Suprapubic skin (tissue), 4 donors: ENCODE measurements around the gene KREMEN1. TPM values are rescaled to one million over a fixed set of nuclear protein-coding genes. Genes with fewer than 3 reads are reported as not detected.

Experiments used
- DNase-seq, 2 donors: peaks; one replicate each; pipeline ENCODE4 v3.0.0-alpha.2; 2019; ENCODE audit warnings: low spot score in 2 of 2
- H3K27ac ChIP-seq: fragments of 200-600 bp; sonication (generic); one replicate; pipeline ENCODE4 v1.5.1; 2019
- H3K27me3 ChIP-seq: fragments of 200-600 bp; sonication (generic); one replicate; pipeline ENCODE4 v1.5.1; 2019
- H3K36me3 ChIP-seq: fragments of 200-600 bp; sonication (generic); one replicate; pipeline ENCODE4 v1.5.1; 2019
- H3K4me1 ChIP-seq: fragments of 200-600 bp; sonication (generic); one replicate; pipeline ENCODE4 v1.5.1; 2019
- H3K4me3 ChIP-seq: fragments of 200-600 bp; sonication (generic); one replicate; pipeline ENCODE4 v1.5.1; 2019; ENCODE audit warnings: mild to moderate bottlenecking
- H3K9me3 ChIP-seq: fragments of 200-600 bp; sonication (generic); one replicate; pipeline ENCODE4 v1.5.1; 2019
- CTCF ChIP-seq, 2 donors: fragments of 200-600 bp in 1 of 2; fragments of 450-650 bp in 1 of 2; sonication (generic) in 1 of 2; IDR thresholded peaks; one replicate each; pipeline ENCODE4 v1.5.1; 2016 to 2019; ENCODE audit warnings: antibody characterized with exemption in 2 of 2, mild to moderate bottlenecking in 1 of 2, moderate library complexity in 1 of 2
- EP300 ChIP-seq: sonication (generic); formaldehyde crosslinking; IDR thresholded peaks from one replicate; pipeline ENCODE4 v1.6.1; 2017; ENCODE audit warnings: antibody characterized with exemption
- POLR2A ChIP-seq, 2 donors: fragments of 450-650 bp; IDR thresholded peaks; one replicate each; pipeline ENCODE4 v1.6.1; 2017; ENCODE audit warnings: antibody characterized with exemption in 2 of 2, mild to moderate bottlenecking in 2 of 2, moderate library complexity in 2 of 2
- POLR2AphosphoS5 ChIP-seq, 3 donors: sonication (generic); formaldehyde crosslinking; IDR thresholded peaks; one replicate each; pipeline ENCODE4 v1.6.1; 2017; ENCODE audit warnings: antibody characterized with exemption in 3 of 3
- whole genome bisulfite sequencing: methylation state at CpG from one replicate; pipeline ENCODE4 v1.1.5; 2018; 5-methylcytosine and 5-hydroxymethylcytosine counted together
- total RNA-seq, 4 donors: library from RNA; depleted of rRNA; stranded (reverse); fragments of >200 nt; gene quantifications; one replicate each; pipeline ENCODE4 v1.1.0, GENCODE V29; 2016

KREMEN1 gene
- total RNA-seq, 4 donors from 2014 or later = 51.6 to 71.1 (median 60.9) TPM

GRCh38 chr22:29043906-29044575 is 28.8 kb upstream of the KREMEN1 start:
- DNase-seq = peak in 1 of 2 donors; percentile 39
- Histone ChIP-seq H3K36me3 (peaks cover 31% of the 10 kb centered on the region), H3K27me3 (no peaks in the 10 kb centered on the region), H3K27ac (peak overlapping the region; percentile 80), H3K4me1 (peaks cover 12% of the 10 kb centered on the region), H3K9me3 (no peaks in the 10 kb centered on the region), H3K4me3 (no peak overlapping the region)
- 68% methylated on average over 7 of the region's 7 CpGs for WGBS
- TF ChIP-seq EP300 = no peak
- no peak for TF ChIP-seq POLR2A (IDR thresholded peaks at IDR 0.05)
- no peak for TF ChIP-seq POLR2AphosphoS5 (IDR thresholded peaks at IDR 0.05)
- TF ChIP-seq CTCF (IDR thresholded peaks at IDR 0.05) = no peak

GRCh38 chr22:29044657-29045176 is 28.1 kb upstream of the KREMEN1 start:
- H3K4me1 ChIP-seq = peaks cover 12% of the 10 kb centered on the region
- H3K27ac ChIP-seq = peak overlapping the region; percentile 80
- DNase-seq = peak in 1 of 2 donors; percentile 36
- no peaks in the 10 kb centered on the region for H3K27me3 ChIP-seq
- H3K4me3 ChIP-seq = no peak overlapping the region
- WGBS = 66% methylated on average over 13 of the region's 13 CpGs
- peaks cover 37% of the 10 kb centered on the region for H3K36me3 ChIP-seq
- H3K9me3 ChIP-seq = no peaks in the 10 kb centered on the region
- no peak for TF ChIP-seq POLR2A (IDR thresholded peaks at IDR 0.05)
- no peak for TF ChIP-seq EP300
- TF ChIP-seq POLR2AphosphoS5 (IDR thresholded peaks at IDR 0.05) = no peak
- no peak for TF ChIP-seq CTCF (IDR thresholded peaks at IDR 0.05)

GRCh38 chr22:29048822-29049654 is 23.8 kb upstream of the KREMEN1 start:
- 93% methylated on average over 18 of the region's 31 CpGs for WGBS
- Histone ChIP-seq H3K27ac (no peak overlapping the region), H3K9me3 (no peaks in the 10 kb centered on the region), H3K4me3 (no peak overlapping the region), H3K36me3 (peaks cover 50% of the 10 kb centered on the region), H3K27me3 (no peaks in the 10 kb centered on the region), H3K4me1 (peaks cover 6% of the 10 kb centered on the region)
- no peak for TF ChIP-seq EP300
- no peak for TF ChIP-seq CTCF (IDR thresholded peaks at IDR 0.05)
- no peak for TF ChIP-seq POLR2A (IDR thresholded peaks at IDR 0.05)
- no peak for TF ChIP-seq POLR2AphosphoS5 (IDR thresholded peaks at IDR 0.05)
- peak in 1 of 2 donors; percentile 49 for DNase-seq

GRCh38 chr22:29049655-29050263 is 23.1 kb upstream of the KREMEN1 start:
- Histone ChIP-seq H3K4me3 (no peak overlapping the region), H3K9me3 (no peaks in the 10 kb centered on the region), H3K27me3 (no peaks in the 10 kb centered on the region), H3K36me3 (peaks cover 50% of the 10 kb centered on the region), H3K27ac (no peak overlapping the region), H3K4me1 (peaks cover 6% of the 10 kb centered on the region)
- WGBS = 77% methylated on average over 6 of the region's 38 CpGs
- DNase-seq = peak in 1 of 2 donors; percentile 49
- no peak for TF ChIP-seq CTCF (IDR thresholded peaks at IDR 0.05)
- TF ChIP-seq POLR2AphosphoS5 (IDR thresholded peaks at IDR 0.05) = no peak
- TF ChIP-seq POLR2A (IDR thresholded peaks at IDR 0.05) = no peak
- TF ChIP-seq EP300 = no peak
